GM21528 (cell line): ENCODE results near the gene PSMD11.
"Not testable (repeated sequence)": the region's sequence is repeated elsewhere in the genome, so short reads cannot be mapped to it uniquely, and the experiment has no call there.

Experiments used
- ATAC-seq: cut with Tn5 transposase; IDR thresholded peaks from one replicate; pipeline ENCODE4 v1.9.1; 2021; ENCODE audit warnings: mild to moderate bottlenecking, moderate library complexity; ENCODE audit not compliant: unreplicated experiment, low FRiP score

Gene PSMD11

GRCh38 chr17:32444301-32445073 lies at the start of gene PSMD11:
Gene PSMD11 (plus strand): TSS chr17:32444510. CDS start chr17:32444524, 14 bp downstream.
- peak; percentile 78 for ATAC-seq

- ATAC-seq = no peak
These were observed 48.0 kb upstream of the PSMD11 start for GRCh38 chr17:32396343-32396742.

GRCh38 chr17:32398946-32399345 lies 45.4 kb upstream of the PSMD11 start:
- no peak for ATAC-seq

- ATAC-seq = not testable (repeated sequence)
These were observed 34.2 kb upstream of the PSMD11 start for GRCh38 chr17:32410085-32410484.

- ATAC-seq = no peak
These were observed 17.4 kb upstream of the PSMD11 start for GRCh38 chr17:32426894-32427293.

GRCh38 chr17:32429598-32429997 lies 14.7 kb upstream of the PSMD11 start:
- ATAC-seq = no peak

GRCh38 chr17:32440722-32441121 lies 3.6 kb upstream of the PSMD11 start:
- no peak for ATAC-seq

- no peak for ATAC-seq
These were observed 2.4 kb upstream of the PSMD11 start for GRCh38 chr17:32441886-32442285.

- ATAC-seq = no peak
These were observed 446 bp upstream of the PSMD11 start for GRCh38 chr17:32443827-32444300.

GRCh38 chr17:32445074-32445415 lies 735 bp downstream of the PSMD11 start:
- peak; percentile 24 for ATAC-seq

- ATAC-seq = no peak
These were observed 1.2 kb downstream of the PSMD11 start for GRCh38 chr17:32445497-32445896.

GRCh38 chr17:32445971-32446370 lies 1.7 kb downstream of the PSMD11 start:
- no peak for ATAC-seq

GRCh38 chr17:32446949-32447348 lies 2.6 kb downstream of the PSMD11 start:
- ATAC-seq = no peak

- ATAC-seq = no peak
These were observed 5.7 kb downstream of the PSMD11 start for GRCh38 chr17:32449963-32450362.

GRCh38 chr17:32450379-32450778 lies 6.1 kb downstream of the PSMD11 start:
- ATAC-seq = not testable (repeated sequence)

GRCh38 chr17:32451879-32452278 lies 7.6 kb downstream of the PSMD11 start:
- ATAC-seq = no peak

- no peak for ATAC-seq
These were observed 8.0 kb downstream of the PSMD11 start for GRCh38 chr17:32452281-32452680.

- no peak for ATAC-seq
These were observed 9.1 kb downstream of the PSMD11 start for GRCh38 chr17:32453370-32453769.

- no peak for ATAC-seq
These were observed 14.1 kb downstream of the PSMD11 start for GRCh38 chr17:32458371-32458770.

- ATAC-seq = no peak
These were observed 15.7 kb downstream of the PSMD11 start for GRCh38 chr17:32460054-32460453.

GRCh38 chr17:32461498-32461852 lies 17.2 kb downstream of the PSMD11 start:
- no peak for ATAC-seq

GRCh38 chr17:32461853-32462617 lies 17.7 kb downstream of the PSMD11 start:
- ATAC-seq = no peak
